ENCODE measurements around the gene RUNX1. TPM values are rescaled to one million over a fixed set of nuclear protein-coding genes. Genes with fewer than 3 reads are reported as not detected.

RUNX1 gene
- total and polyA plus RNA-seq, 2 of the 13 experiments (the other 11 are each of a cell fraction or from before 2014, with no cell fraction given): 5.4 to 6.4 TPM

DNA sequence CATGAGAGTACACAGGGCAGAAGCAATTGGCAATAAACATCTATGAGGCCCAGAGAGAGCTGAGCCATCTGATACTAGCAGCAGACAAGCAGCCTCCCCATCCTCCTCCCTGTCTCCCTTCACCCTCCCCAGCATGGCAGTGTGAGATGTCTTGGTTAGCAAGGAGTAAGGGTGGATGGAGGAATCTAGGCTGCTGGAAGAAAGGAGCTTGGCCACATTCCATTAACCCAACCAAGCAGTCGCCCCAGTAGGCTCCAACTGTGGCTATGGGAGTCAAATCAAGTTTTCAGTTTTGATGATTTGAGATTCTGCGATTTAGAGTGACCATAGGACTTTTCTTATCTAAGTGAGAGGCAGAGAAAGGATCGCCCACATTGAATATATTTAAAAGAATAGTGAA is 12.9 kb upstream of the RUNX1 start:
- no TSS peak for BruUV-seq (replicated peaks)
- FAIRE-seq: no peak
- Histone ChIP-seq H2AFZ (ENCODE audit: low read length) (no peak overlapping the region), H3K36me3 (replicated peaks in 1 of 2; ENCODE audit: control insufficient read depth in 1 of 2, insufficient read depth in 2 of 2, low read length in 2 of 2) (no peaks in the 10 kb centered on the region), H3K27me3 (ENCODE audit: control insufficient read depth in 1 of 2, insufficient read depth in 2 of 2, low read length in 2 of 2) (peaks cover 0 to 1% of the 10 kb centered on the region in 2 experiments; a peak in 1 of 5 replicates), H3K4me3 (replicated peaks in 1 of 3; ENCODE audit: insufficient read depth in 1 of 3, low read depth in 2 of 3, low read length in 3 of 3) (no peak overlapping the region), H3K9me3 (ENCODE audit: low read length) (no peaks in the 10 kb centered on the region), H3K9ac (ENCODE audit: insufficient read depth, low read depth, low read length) (no peak overlapping the region), H3K4me2 (ENCODE audit: low read depth, low read length) (no peak overlapping the region), H3K27ac (ENCODE audit: extremely low read length, insufficient read depth, low read length) (no peak overlapping the region), H3K4me1 (ENCODE audit: insufficient read depth, low read length) (no peaks in the 10 kb centered on the region), H3K79me2 (ENCODE audit: insufficient read depth, low read length) (no peaks in the 10 kb centered on the region), H4K20me1 (ENCODE audit: insufficient read depth, low read length) (no peaks in the 10 kb centered on the region)
- ChIA-PET POLR2A (no interaction called here), CTCF (ENCODE audit: low intra/inter-chr PET ratio, low total read pairs) (no interaction called here)
- 41% methylated on average over 3 of the region's 3 CpGs for WGBS (ENCODE audit: low lambda C conversion rate)
- in situ Hi-C loops (cut with HindIII; ENCODE audit: extremely low pct_ligation_motif_present, low pct_unique_long_range_greater_than_20kb): no loop called here
- ATAC-seq: no peak
- no peak for DNase-seq (ENCODE audit: low spot score)
- intact Hi-C loops (cut with micrococcal nuclease; ENCODE audit: unreplicated experiment): no loop called here
- TF ChIP-seq HOXD1 (CRISPR knock-in tag; IDR thresholded peaks at IDR 0.05) (no peak), ZNF572 (CRISPR knock-in tag; IDR thresholded peaks at IDR 0.05) (no peak), ZNF44 (CRISPR knock-in tag; IDR thresholded peaks at IDR 0.05) (no peak), SIX1 (CRISPR knock-in tag; IDR thresholded peaks at IDR 0.05; ENCODE audit: borderline replicate concordance) (no peak), SNAI1 (CRISPR knock-in tag; IDR thresholded peaks at IDR 0.05; ENCODE audit: borderline replicate concordance) (no peak), ZMYM4 (CRISPR knock-in tag; IDR thresholded peaks at IDR 0.05) (no peak), NR2F1 (CRISPR knock-in tag; IDR thresholded peaks at IDR 0.05) (no peak), SYNCRIP (IDR thresholded peaks at IDR 0.05; ENCODE audit: insufficient read depth, low read depth, low read length) (no peak), BCL6 (CRISPR knock-in tag; IDR thresholded peaks at IDR 0.05) (no peak), ZNF10 (CRISPR knock-in tag; IDR thresholded peaks at IDR 0.05; ENCODE audit: borderline replicate concordance, low read depth) (no peak)
- TF ChIP-seq, protein P1, sequence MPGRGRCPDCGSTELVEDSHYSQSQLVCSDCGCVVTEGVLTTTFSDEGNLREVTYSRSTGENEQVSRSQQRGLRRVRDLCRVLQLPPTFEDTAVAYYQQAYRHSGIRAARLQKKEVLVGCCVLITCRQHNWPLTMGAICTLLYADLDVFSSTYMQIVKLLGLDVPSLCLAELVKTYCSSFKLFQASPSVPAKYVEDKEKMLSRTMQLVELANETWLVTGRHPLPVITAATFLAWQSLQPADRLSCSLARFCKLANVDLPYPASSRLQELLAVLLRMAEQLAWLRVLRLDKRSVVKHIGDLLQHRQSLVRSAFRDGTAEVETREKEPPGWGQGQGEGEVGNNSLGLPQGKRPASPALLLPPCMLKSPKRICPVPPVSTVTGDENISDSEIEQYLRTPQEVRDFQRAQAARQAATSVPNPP (CRISPR knock-in tag; IDR thresholded peaks at IDR 0.05): no peak
- TF ChIP-seq, protein P2, sequence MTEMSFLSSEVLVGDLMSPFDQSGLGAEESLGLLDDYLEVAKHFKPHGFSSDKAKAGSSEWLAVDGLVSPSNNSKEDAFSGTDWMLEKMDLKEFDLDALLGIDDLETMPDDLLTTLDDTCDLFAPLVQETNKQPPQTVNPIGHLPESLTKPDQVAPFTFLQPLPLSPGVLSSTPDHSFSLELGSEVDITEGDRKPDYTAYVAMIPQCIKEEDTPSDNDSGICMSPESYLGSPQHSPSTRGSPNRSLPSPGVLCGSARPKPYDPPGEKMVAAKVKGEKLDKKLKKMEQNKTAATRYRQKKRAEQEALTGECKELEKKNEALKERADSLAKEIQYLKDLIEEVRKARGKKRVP (CRISPR knock-in tag; IDR thresholded peaks at IDR 0.05): no peak
- TF ChIP-seq, protein P3, sequence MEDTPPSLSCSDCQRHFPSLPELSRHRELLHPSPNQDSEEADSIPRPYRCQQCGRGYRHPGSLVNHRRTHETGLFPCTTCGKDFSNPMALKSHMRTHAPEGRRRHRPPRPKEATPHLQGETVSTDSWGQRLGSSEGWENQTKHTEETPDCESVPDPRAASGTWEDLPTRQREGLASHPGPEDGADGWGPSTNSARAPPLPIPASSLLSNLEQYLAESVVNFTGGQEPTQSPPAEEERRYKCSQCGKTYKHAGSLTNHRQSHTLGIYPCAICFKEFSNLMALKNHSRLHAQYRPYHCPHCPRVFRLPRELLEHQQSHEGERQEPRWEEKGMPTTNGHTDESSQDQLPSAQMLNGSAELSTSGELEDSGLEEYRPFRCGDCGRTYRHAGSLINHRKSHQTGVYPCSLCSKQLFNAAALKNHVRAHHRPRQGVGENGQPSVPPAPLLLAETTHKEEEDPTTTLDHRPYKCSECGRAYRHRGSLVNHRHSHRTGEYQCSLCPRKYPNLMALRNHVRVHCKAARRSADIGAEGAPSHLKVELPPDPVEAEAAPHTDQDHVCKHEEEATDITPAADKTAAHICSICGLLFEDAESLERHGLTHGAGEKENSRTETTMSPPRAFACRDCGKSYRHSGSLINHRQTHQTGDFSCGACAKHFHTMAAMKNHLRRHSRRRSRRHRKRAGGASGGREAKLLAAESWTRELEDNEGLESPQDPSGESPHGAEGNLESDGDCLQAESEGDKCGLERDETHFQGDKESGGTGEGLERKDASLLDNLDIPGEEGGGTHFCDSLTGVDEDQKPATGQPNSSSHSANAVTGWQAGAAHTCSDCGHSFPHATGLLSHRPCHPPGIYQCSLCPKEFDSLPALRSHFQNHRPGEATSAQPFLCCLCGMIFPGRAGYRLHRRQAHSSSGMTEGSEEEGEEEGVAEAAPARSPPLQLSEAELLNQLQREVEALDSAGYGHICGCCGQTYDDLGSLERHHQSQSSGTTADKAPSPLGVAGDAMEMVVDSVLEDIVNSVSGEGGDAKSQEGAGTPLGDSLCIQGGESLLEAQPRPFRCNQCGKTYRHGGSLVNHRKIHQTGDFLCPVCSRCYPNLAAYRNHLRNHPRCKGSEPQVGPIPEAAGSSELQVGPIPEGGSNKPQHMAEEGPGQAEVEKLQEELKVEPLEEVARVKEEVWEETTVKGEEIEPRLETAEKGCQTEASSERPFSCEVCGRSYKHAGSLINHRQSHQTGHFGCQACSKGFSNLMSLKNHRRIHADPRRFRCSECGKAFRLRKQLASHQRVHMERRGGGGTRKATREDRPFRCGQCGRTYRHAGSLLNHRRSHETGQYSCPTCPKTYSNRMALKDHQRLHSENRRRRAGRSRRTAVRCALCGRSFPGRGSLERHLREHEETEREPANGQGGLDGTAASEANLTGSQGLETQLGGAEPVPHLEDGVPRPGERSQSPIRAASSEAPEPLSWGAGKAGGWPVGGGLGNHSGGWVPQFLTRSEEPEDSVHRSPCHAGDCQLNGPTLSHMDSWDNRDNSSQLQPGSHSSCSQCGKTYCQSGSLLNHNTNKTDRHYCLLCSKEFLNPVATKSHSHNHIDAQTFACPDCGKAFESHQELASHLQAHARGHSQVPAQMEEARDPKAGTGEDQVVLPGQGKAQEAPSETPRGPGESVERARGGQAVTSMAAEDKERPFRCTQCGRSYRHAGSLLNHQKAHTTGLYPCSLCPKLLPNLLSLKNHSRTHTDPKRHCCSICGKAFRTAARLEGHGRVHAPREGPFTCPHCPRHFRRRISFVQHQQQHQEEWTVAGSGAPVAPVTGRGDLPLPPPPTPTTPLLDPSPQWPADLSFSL (CRISPR knock-in tag; IDR thresholded peaks at IDR 0.05): no peak

Measured in HepG2 (cell line).